Amniotic stem cell (primary cell): Measurements from ENCODE around the gene SLC8A1.
A peak's percentile ranks its signal among the peaks of the same experiment; 100 is the strongest.

Experiments
- DNase-seq: peaks from one replicate; lab custom pipeline; 2025; lab: John Stamatoyannopoulos, UW

SLC8A1 gene

DNA sequence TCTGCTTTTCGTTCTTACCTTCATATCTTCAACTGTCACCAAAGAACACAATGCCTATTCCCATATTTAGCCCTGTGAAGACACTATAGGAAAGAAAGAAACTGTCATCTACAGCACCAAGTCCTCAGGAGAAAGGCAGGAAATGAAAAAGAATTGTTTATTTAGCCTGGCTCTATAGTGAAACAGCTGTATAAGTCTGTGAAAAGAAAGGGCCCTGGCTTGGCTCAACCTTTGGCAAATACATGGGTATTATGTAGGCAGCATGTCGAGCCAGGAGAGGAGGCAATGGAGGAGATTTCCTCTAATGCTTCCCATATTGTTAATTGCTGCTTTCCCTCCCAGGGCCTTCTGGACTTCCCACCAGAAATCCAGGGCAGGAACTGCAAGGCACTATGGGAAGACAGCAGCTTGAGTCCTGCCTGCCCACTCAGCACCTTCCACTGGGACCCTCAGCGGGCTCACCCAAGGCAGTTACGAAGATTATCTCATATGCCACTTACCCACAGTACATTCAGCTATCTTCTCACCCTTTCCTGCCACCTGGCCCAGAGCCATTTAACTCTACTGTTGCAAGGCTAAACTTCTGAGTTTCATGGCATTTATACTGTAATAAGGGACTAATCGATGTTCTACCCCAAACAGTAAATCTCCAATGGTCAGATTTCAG is 30.1 kb downstream of the SLC8A1 start:
- no peak for DNase-seq

- DNase-seq, result no peak
Measured at GRCh38 chr2:40420478-40420877, 31.4 kb downstream of the SLC8A1 start.

GRCh38 chr2:40419364-40419762 is 32.5 kb downstream of the SLC8A1 start:
- no peak for DNase-seq

DNA sequence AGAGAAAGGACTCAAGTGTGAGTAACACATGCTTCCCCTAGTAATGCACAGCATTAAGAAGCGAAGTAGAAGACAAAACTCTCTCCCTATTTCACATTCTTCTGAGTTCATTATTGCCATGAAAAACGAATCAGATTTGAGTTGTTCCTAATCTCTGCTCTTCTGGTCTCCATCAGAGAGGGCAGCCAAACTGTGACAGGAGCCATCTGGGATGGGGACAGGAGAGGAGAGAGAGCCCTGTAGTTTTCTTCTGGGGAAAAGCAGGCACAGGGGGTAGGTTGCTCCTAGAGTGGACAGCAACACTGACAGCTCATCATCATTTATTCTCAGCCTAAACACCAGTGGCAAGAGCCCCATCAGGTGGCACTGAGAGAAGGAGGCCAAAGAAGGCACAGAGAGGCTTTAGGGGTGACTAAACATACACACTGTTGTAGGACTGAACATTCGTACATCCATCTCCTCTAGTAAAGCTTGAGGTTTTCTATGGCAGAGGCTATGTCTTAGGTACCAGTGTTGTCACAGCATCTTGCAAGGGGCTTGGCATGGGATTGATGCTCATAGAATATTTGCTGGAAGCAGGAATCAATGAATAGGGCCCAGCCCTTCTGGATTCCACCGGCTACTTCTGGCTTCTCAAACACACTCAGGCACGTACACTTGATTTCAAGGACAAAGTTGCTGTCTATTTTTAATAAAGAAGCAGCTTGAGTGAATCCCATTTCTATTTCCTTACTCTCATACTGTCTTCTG is 33.1 kb downstream of the SLC8A1 start:
- DNase-seq, result no peak

DNA sequence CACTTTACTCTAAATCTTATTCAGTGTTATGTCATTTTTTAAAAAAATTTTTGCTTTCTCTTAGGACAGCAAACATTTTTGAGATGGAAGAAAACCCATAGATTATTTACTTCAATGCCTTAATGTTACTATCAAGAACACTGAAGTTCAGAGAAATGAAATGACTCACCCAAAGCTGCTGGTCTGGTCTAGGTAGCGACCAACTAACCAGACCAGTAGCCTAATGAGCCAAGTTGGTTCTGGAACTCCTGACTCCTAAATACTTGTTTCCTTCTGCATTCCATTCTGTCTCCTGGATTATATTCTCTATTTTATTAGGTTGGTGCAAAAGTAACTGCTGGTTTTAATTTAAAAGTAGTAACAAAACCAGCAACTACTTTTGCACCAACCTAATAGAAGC is 35.4 kb downstream of the SLC8A1 start:
- no peak for DNase-seq

- DNase-seq, result no peak
Measured at GRCh38 chr2:40415391-40415790, 36.5 kb downstream of the SLC8A1 start.

DNA sequence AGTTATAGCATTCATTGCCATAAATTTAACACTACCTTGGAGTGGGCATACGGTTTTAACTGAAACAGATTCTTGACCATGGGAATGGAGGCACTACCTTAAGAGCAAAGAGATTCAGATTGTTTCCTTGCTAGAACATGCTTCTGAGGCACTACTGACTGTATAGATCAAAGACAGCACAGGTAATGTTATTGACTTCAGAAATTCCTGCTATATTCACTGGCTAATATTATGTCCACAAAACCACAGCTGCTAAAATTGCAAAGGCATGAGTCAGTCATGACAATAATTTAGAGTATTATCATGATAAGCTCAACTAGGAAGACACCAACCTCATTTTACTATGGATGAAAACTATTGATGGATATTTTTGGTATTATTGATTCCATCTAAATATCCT is 39.4 kb downstream of the SLC8A1 start:
- DNase-seq, result no peak

DNA sequence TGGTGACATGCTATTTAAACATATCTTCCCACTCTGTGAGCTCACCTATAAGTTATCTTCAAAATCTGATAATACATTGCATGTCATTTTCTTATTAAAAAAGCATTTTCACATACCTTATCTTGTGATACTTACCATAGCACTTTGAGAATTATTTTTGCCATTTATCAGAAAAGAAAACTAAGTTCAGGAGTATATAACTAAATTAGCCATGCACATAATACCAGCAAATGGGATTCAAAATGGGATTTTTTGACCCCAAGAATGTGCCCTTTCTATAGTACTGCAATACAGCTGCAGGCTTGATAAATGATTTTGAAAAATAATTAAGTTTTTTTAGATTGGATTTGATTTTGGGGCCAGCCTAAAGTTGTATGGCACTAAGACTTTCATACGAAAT is 41.2 kb downstream of the SLC8A1 start:
- DNase-seq, result no peak

- DNase-seq, result no peak
Measured at GRCh38 chr2:40409734-40410133, 42.2 kb downstream of the SLC8A1 start.

GRCh38 chr2:40406485-40407289 is 45.2 kb downstream of the SLC8A1 start:
- no peak for DNase-seq

DNA sequence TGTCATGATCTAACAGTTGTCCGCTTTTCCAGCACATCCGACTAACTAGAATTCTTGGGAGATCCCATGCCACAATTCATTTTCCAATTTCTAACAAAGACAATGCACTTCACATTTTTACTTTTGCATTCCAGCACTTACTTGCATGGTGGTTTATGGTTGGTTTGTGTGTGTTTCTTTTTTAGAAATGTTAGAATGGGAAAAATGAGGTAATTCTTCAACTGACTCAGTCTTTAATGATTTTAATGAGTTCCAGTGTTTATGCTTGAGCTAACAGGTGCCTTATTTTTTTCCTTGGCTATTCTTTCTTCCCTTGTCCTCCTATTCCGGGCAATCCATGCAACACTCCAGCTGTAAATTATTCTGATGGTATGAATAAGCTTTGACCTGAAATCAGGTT is 46.4 kb downstream of the SLC8A1 start:
- DNase-seq, result no peak

- no peak for DNase-seq
Measured at GRCh38 chr2:40404517-40404916, 47.4 kb downstream of the SLC8A1 start.

- no peak for DNase-seq
Measured at GRCh38 chr2:40403233-40403836, 48.6 kb downstream of the SLC8A1 start.

GRCh38 chr2:40401896-40402295 is 50.0 kb downstream of the SLC8A1 start:
- DNase-seq, result peak; percentile 8

GRCh38 chr2:40400336-40400953 is 51.4 kb downstream of the SLC8A1 start:
- DNase-seq, result no peak

DNA sequence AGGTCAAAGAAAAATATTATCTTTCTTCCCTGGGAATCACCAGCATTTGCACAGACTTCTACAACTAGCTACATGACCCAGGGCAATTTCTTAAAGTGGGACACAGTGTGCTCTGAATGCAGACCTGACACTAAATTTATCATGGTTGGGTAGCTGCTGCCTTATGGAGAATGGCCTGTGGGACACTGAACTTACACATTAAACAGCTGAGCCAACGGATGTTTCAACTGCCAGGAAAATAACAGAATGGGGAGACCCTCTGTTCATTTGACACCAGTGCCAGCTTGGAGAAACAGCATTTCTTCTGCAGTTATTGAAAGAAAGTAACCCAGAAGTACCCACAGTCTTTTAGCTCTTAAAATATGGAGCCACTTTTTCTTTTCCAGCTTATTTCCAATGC is 54.1 kb downstream of the SLC8A1 start:
- no peak for DNase-seq

GRCh38 chr2:40396124-40396523 is 55.8 kb downstream of the SLC8A1 start:
- DNase-seq, result no peak

GRCh38 chr2:40395169-40396073 is 56.5 kb downstream of the SLC8A1 start:
- no peak for DNase-seq

DNA sequence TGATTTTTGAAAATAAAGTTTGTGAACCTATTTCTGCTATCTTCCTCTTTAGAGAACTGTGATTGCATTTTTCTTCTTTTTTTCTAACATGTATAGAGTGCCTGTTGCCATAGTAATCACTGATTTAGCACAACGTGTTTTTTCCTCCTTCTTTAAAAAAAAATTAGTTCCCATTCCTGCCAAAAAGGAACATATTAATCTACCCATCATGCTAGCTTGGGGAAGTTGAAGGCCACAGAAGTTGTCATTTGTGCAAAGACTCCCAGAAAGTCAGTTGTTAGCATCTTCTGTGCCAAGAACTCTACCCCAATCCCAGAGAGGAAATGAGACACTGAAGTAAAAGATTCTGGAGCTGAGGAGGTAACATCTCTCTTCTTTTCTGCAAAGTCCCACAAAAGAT is 57.3 kb downstream of the SLC8A1 start:
- DNase-seq, result no peak

DNA sequence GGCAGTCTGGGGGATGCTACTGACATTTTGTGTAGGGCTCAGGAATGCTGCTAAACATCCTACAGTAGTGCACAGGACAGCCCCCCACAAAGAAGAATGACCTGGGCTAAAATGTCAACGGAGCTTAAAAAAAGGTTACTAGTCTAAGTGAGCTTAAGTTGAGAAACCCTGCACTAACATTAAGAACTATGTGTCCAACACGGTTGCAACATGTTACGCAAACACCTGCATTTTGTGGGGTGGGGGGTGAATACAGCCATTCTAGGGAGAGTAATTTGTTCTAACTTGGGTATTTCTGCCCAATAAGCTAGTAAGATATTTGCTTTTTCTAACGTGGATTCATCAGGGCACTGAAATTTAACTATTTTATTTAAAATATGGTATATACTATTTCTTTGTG is 57.9 kb downstream of the SLC8A1 start:
- DNase-seq, result no peak

- no peak for DNase-seq
Measured at GRCh38 chr2:40388161-40388560, 63.7 kb downstream of the SLC8A1 start.
